Memory B cell (primary cell): ENCODE results near the gene CCDC134.

Experiments
- ATAC-seq: fragments of 150-1000 bp; cut with Tn5 transposase; 2 replicates; pipeline ENCODE4 v1.10.0; 2021; ENCODE audit warnings: low read depth, mild to moderate bottlenecking, moderate library complexity
- DNase-seq, 2 donors: peaks; one replicate each; pipeline ENCODE4 v3.0.0; 2022; ENCODE audit warnings: low spot score in 2 of 2
- H3K27ac Mint-ChIP-seq: one replicate; pipeline ENCODE4 v1.8.0; 2022; ENCODE audit warnings: mild to moderate bottlenecking, moderate library complexity, mixed read lengths
- H3K27me3 Mint-ChIP-seq: one replicate; pipeline ENCODE4 v1.8.0; 2022; ENCODE audit warnings: mixed read lengths
- H3K36me3 Mint-ChIP-seq: one replicate; pipeline ENCODE4 v1.8.0; 2022; ENCODE audit warnings: mild to moderate bottlenecking, mixed read lengths
- H3K4me1 Mint-ChIP-seq: one replicate; pipeline ENCODE4 v1.8.0; 2022; ENCODE audit warnings: mixed read lengths
- H3K4me3 Mint-ChIP-seq: one replicate; pipeline ENCODE4 v1.8.0; 2022; ENCODE audit warnings: mild to moderate bottlenecking, moderate library complexity, mixed read lengths
- H3K9me3 Mint-ChIP-seq: one replicate; pipeline ENCODE4 v1.8.0; 2022; ENCODE audit warnings: mixed read lengths

Gene CCDC134

GRCh38 chr22:41805639-41806038 lies 5.2 kb downstream of the CCDC134 start:
- Mint-ChIP-seq H3K4me1 (peaks cover 16% of the 10 kb centered on the region), H3K4me3 (no peak overlapping the region)

GRCh38 chr22:41808400-41808799 lies 7.9 kb downstream of the CCDC134 start:
- no peaks in the 10 kb centered on the region for H3K4me1 Mint-ChIP-seq
- DNase-seq (no peak), ATAC-seq (no peak)
- H3K36me3 Mint-ChIP-seq: peaks cover 4% of the 10 kb centered on the region
- no peak overlapping the region for H3K27ac Mint-ChIP-seq
- no peaks in the 10 kb centered on the region for H3K27me3 Mint-ChIP-seq
- H3K4me3 Mint-ChIP-seq: no peak overlapping the region
- H3K9me3 Mint-ChIP-seq: no peaks in the 10 kb centered on the region

More at GRCh38 chr22:41805639-41806038, 5.2 kb downstream of the CCDC134 start:
- DNase-seq: no peak
- Mint-ChIP-seq H3K36me3 (peaks cover 4% of the 10 kb centered on the region), H3K27ac (no peak overlapping the region), H3K27me3 (no peaks in the 10 kb centered on the region), H3K9me3 (no peaks in the 10 kb centered on the region)
- ATAC-seq: no peak

GRCh38 chr22:41810022-41810421 lies 9.5 kb downstream of the CCDC134 start:
- no peak for ATAC-seq
- Mint-ChIP-seq H3K4me1 (no peaks in the 10 kb centered on the region), H3K27ac (no peak overlapping the region), H3K27me3 (no peaks in the 10 kb centered on the region), H3K36me3 (peaks cover 7% of the 10 kb centered on the region), H3K4me3 (no peak overlapping the region), H3K9me3 (no peaks in the 10 kb centered on the region)
- DNase-seq: no peak

- ATAC-seq (no peak), DNase-seq (no peak)
- H3K27me3 Mint-ChIP-seq: no peaks in the 10 kb centered on the region
- H3K4me3 Mint-ChIP-seq: no peak overlapping the region
- H3K9me3 Mint-ChIP-seq: no peaks in the 10 kb centered on the region
- no peaks in the 10 kb centered on the region for H3K4me1 Mint-ChIP-seq
- no peak overlapping the region for H3K27ac Mint-ChIP-seq
- H3K36me3 Mint-ChIP-seq: peaks cover 14% of the 10 kb centered on the region
These were observed 12.5 kb downstream of the CCDC134 start for GRCh38 chr22:41812805-41813545.

- H3K27me3 Mint-ChIP-seq: no peaks in the 10 kb centered on the region
- H3K4me3 Mint-ChIP-seq: no peak overlapping the region
- DNase-seq (no peak), ATAC-seq (no peak)
- H3K27ac Mint-ChIP-seq: no peak overlapping the region
- no peaks in the 10 kb centered on the region for H3K9me3 Mint-ChIP-seq
- H3K4me1 Mint-ChIP-seq: no peaks in the 10 kb centered on the region
- peaks cover 14% of the 10 kb centered on the region for H3K36me3 Mint-ChIP-seq
These were observed 13.4 kb downstream of the CCDC134 start for GRCh38 chr22:41813726-41814410.

GRCh38 chr22:41815716-41816115 lies 15.2 kb downstream of the CCDC134 start:
- Mint-ChIP-seq H3K36me3 (peaks cover 10% of the 10 kb centered on the region), H3K9me3 (no peaks in the 10 kb centered on the region), H3K27me3 (no peaks in the 10 kb centered on the region), H3K27ac (no peak overlapping the region), H3K4me1 (no peaks in the 10 kb centered on the region), H3K4me3 (no peak overlapping the region)
- no peak for DNase-seq
- ATAC-seq: no peak

GRCh38 chr22:41816241-41816640 lies 15.8 kb downstream of the CCDC134 start:
- peaks cover 12% of the 10 kb centered on the region for H3K36me3 Mint-ChIP-seq
- H3K27ac Mint-ChIP-seq: no peak overlapping the region
- no peaks in the 10 kb centered on the region for H3K27me3 Mint-ChIP-seq
- no peak for DNase-seq
- no peaks in the 10 kb centered on the region for H3K4me1 Mint-ChIP-seq
- H3K9me3 Mint-ChIP-seq: no peaks in the 10 kb centered on the region
- no peak overlapping the region for H3K4me3 Mint-ChIP-seq
- ATAC-seq: no peak

- Mint-ChIP-seq H3K27ac (no peak overlapping the region), H3K36me3 (peaks cover 12% of the 10 kb centered on the region), H3K27me3 (no peaks in the 10 kb centered on the region), H3K9me3 (no peaks in the 10 kb centered on the region), H3K4me1 (no peaks in the 10 kb centered on the region), H3K4me3 (no peak overlapping the region)
- DNase-seq: no peak
- ATAC-seq: no peak
These were observed 16.4 kb downstream of the CCDC134 start for GRCh38 chr22:41816871-41817270.

- no peaks in the 10 kb centered on the region for H3K27me3 Mint-ChIP-seq
- ATAC-seq: no peak
- H3K27ac Mint-ChIP-seq: peak overlapping the region; percentile 42
- DNase-seq: no peak
- no peaks in the 10 kb centered on the region for H3K9me3 Mint-ChIP-seq
- H3K36me3 Mint-ChIP-seq: peaks cover 14% of the 10 kb centered on the region
- H3K4me1 Mint-ChIP-seq: peaks cover 10% of the 10 kb centered on the region
- no peak overlapping the region for H3K4me3 Mint-ChIP-seq
These were observed 17.5 kb downstream of the CCDC134 start for GRCh38 chr22:41818011-41818410.

- no peak for ATAC-seq
- Mint-ChIP-seq H3K9me3 (no peaks in the 10 kb centered on the region), H3K27me3 (no peaks in the 10 kb centered on the region), H3K4me1 (peaks cover 10% of the 10 kb centered on the region), H3K36me3 (peaks cover 14% of the 10 kb centered on the region), H3K4me3 (no peak overlapping the region), H3K27ac (no peak overlapping the region)
- DNase-seq: no peak
These were observed 18.1 kb downstream of the CCDC134 start for GRCh38 chr22:41818596-41818995.

- no peak overlapping the region for H3K27ac Mint-ChIP-seq
- no peak overlapping the region for H3K4me3 Mint-ChIP-seq
- H3K4me1 Mint-ChIP-seq: peaks cover 10% of the 10 kb centered on the region
- H3K27me3 Mint-ChIP-seq: no peaks in the 10 kb centered on the region
- DNase-seq: no peak
- peaks cover 16% of the 10 kb centered on the region for H3K36me3 Mint-ChIP-seq
- no peak for ATAC-seq
- H3K9me3 Mint-ChIP-seq: no peaks in the 10 kb centered on the region
These were observed 18.8 kb downstream of the CCDC134 start for GRCh38 chr22:41819257-41819656.

GRCh38 chr22:41820447-41820846 lies 20.0 kb downstream of the CCDC134 start:
- Mint-ChIP-seq H3K4me3 (no peak overlapping the region), H3K9me3 (no peaks in the 10 kb centered on the region), H3K4me1 (peaks cover 10% of the 10 kb centered on the region), H3K27ac (no peak overlapping the region), H3K27me3 (no peaks in the 10 kb centered on the region), H3K36me3 (peaks cover 14% of the 10 kb centered on the region)
- ATAC-seq: no peak
- no peak for DNase-seq

GRCh38 chr22:41821471-41822316 lies 21.2 kb downstream of the CCDC134 start:
- H3K9me3 Mint-ChIP-seq: no peaks in the 10 kb centered on the region
- H3K4me3 Mint-ChIP-seq: no peak overlapping the region
- peaks cover 11% of the 10 kb centered on the region for H3K36me3 Mint-ChIP-seq
- ATAC-seq (no peak), DNase-seq (no peak)
- peak overlapping the region; percentile 85 for H3K27ac Mint-ChIP-seq
- no peaks in the 10 kb centered on the region for H3K27me3 Mint-ChIP-seq
- peaks cover 10% of the 10 kb centered on the region for H3K4me1 Mint-ChIP-seq
